HFFc6 (cell line): ENCODE results near the gene ATP2B2. TPM values are rescaled to one million over a fixed set of nuclear protein-coding genes. Genes with fewer than 3 reads are reported as not detected.

ENCODE experiments used
- DNase-seq: peaks from one replicate; pipeline ENCODE4 v3.0.0-alpha.2; 2018
- H3K27ac Mint-ChIP-seq: 2 replicates; pipeline ENCODE4 v1.8.0; 2020; ENCODE audit warnings: mild to moderate bottlenecking, mixed read lengths
- H3K27me3 Mint-ChIP-seq: 2 replicates; pipeline ENCODE4 v1.8.0; 2021; ENCODE audit warnings: mild to moderate bottlenecking, moderate library complexity, mixed read lengths; ENCODE audit not compliant: insufficient read depth
- H3K36me3 Mint-ChIP-seq: 2 replicates; pipeline ENCODE4 v1.8.0; 2021; ENCODE audit warnings: low read depth, mixed read lengths
- H3K4me1 Mint-ChIP-seq: 2 replicates; pipeline ENCODE4 v1.8.0; 2020; ENCODE audit warnings: low read depth, mixed read lengths
- H3K4me3 Mint-ChIP-seq: 2 replicates; pipeline ENCODE4 v1.8.0; 2020; ENCODE audit warnings: mild to moderate bottlenecking, moderate library complexity, mixed read lengths
- H3K9me3 Mint-ChIP-seq: 2 replicates; pipeline ENCODE4 v1.8.0; 2020; ENCODE audit warnings: mild to moderate bottlenecking, mixed read lengths
- CTCF ChIP-seq: fragments of 200-600 bp; sonication (generic); IDR thresholded peaks from 2 replicates; pipeline ENCODE4 v1.5.0; 2021; ENCODE audit warnings: antibody characterized with exemption, mild to moderate bottlenecking
- total RNA-seq, 6 experiments: library from RNA; stranded (reverse); fragmentation: NEBNext Ultra II Directional; extraction: Animal tissue kit (Norgen Biotek cat#: 25700); gene quantifications; 2 replicates in 1 of 6; 3 replicates in 5 of 6; pipeline ENCODE4 v1.2.3, GENCODE V29; 2021

Gene ATP2B2
- total RNA-seq, 6 experiments from 2014 or later = not detected

- Mint-ChIP-seq H3K4me3 (no peak overlapping the region), H3K27me3 (peaks cover 24% of the 10 kb centered on the region), H3K9me3 (no peaks in the 10 kb centered on the region), H3K27ac (no peak overlapping the region), H3K4me1 (no peaks in the 10 kb centered on the region), H3K36me3 (no peaks in the 10 kb centered on the region)
- no peak for TF ChIP-seq CTCF
- DNase-seq = no peak
Measured at GRCh38 chr3:10456981-10457380, 48.4 kb downstream of the ATP2B2 start.

GRCh38 chr3:10455545-10455914 is 49.9 kb downstream of the ATP2B2 start:
- H3K4me3 Mint-ChIP-seq = no peak overlapping the region
- TF ChIP-seq CTCF = no peak
- no peak overlapping the region for H3K27ac Mint-ChIP-seq
- DNase-seq = no peak
- no peaks in the 10 kb centered on the region for H3K4me1 Mint-ChIP-seq
- H3K36me3 Mint-ChIP-seq = no peaks in the 10 kb centered on the region
- no peaks in the 10 kb centered on the region for H3K9me3 Mint-ChIP-seq
- H3K27me3 Mint-ChIP-seq = peaks cover 18% of the 10 kb centered on the region

GRCh38 chr3:10454907-10455544 is 50.4 kb downstream of the ATP2B2 start:
- H3K27ac Mint-ChIP-seq = no peak overlapping the region
- DNase-seq = no peak
- H3K4me3 Mint-ChIP-seq = no peak overlapping the region
- H3K4me1 Mint-ChIP-seq = no peaks in the 10 kb centered on the region
- H3K27me3 Mint-ChIP-seq = peaks cover 21% of the 10 kb centered on the region
- TF ChIP-seq CTCF = no peak
- H3K36me3 Mint-ChIP-seq = no peaks in the 10 kb centered on the region
- no peaks in the 10 kb centered on the region for H3K9me3 Mint-ChIP-seq

- H3K36me3 Mint-ChIP-seq = no peaks in the 10 kb centered on the region
- H3K27ac Mint-ChIP-seq = no peak overlapping the region
- H3K4me1 Mint-ChIP-seq = no peaks in the 10 kb centered on the region
- H3K27me3 Mint-ChIP-seq = peaks cover 30% of the 10 kb centered on the region
- no peaks in the 10 kb centered on the region for H3K9me3 Mint-ChIP-seq
- H3K4me3 Mint-ChIP-seq = no peak overlapping the region
- no peak for TF ChIP-seq CTCF
- no peak for DNase-seq
Measured at GRCh38 chr3:10453431-10454163, 51.8 kb downstream of the ATP2B2 start.

- Mint-ChIP-seq H3K27me3 (peaks cover 40% of the 10 kb centered on the region), H3K27ac (no peak overlapping the region), H3K4me1 (peaks cover 1% of the 10 kb centered on the region), H3K9me3 (no peaks in the 10 kb centered on the region), H3K36me3 (no peaks in the 10 kb centered on the region), H3K4me3 (no peak overlapping the region)
- no peak for DNase-seq
- TF ChIP-seq CTCF = no peak
Measured at GRCh38 chr3:10450494-10451440, 54.6 kb downstream of the ATP2B2 start.
